Stimulated activated CD4-positive, alpha-beta T cell treated with anti-CD3 and anti-CD28 coated beads, TNF-alpha, amount 100 ng/mL, for 24 hours (primary cell): Measurements from ENCODE around the gene DPP7.
"Not testable (repeated sequence)": the region's sequence is repeated elsewhere in the genome, so short reads cannot be mapped to it uniquely, and the experiment has no call there.

ENCODE experiments used
- DNase-seq, 3 experiments: peaks; one replicate each; pipeline ENCODE4 v3.0.0-alpha.2; 2020; ENCODE audit warnings: low read depth in 3 of 3

The DPP7 gene

GRCh38 chr9:137129456-137130175, 15.1 kb upstream of the DPP7 start:
- DNase-seq = peak; percentile 78 to 90 (median 84)

GRCh38 chr9:137128862-137129455, 14.4 kb upstream of the DPP7 start:
- no peak for DNase-seq

- peak in 1 of 3 experiments; percentile 45 for DNase-seq
Measured at GRCh38 chr9:137128158-137128861, 13.8 kb upstream of the DPP7 start.

GRCh38 chr9:137127301-137128157, 13.0 kb upstream of the DPP7 start:
- no peak for DNase-seq

GRCh38 chr9:137126786-137127185, 12.3 kb upstream of the DPP7 start:
- no peak for DNase-seq

GRCh38 chr9:137123952-137124462, 9.5 kb upstream of the DPP7 start:
- DNase-seq = not testable (repeated sequence)

- no peak for DNase-seq
Measured at GRCh38 chr9:137123468-137123837, 8.9 kb upstream of the DPP7 start.

- DNase-seq = not testable (repeated sequence)
Measured at GRCh38 chr9:137122796-137123467, 8.4 kb upstream of the DPP7 start.

GRCh38 chr9:137121927-137122795, 7.6 kb upstream of the DPP7 start:
- not testable (repeated sequence) for DNase-seq

- DNase-seq = not testable (repeated sequence)
Measured at GRCh38 chr9:137118092-137118603, 3.6 kb upstream of the DPP7 start.

GRCh38 chr9:137117269-137117731, 2.8 kb upstream of the DPP7 start:
- DNase-seq = no peak

GRCh38 chr9:137116728-137117127, 2.2 kb upstream of the DPP7 start:
- DNase-seq = no peak

GRCh38 chr9:137116027-137116507, 1.5 kb upstream of the DPP7 start:
- DNase-seq = no peak

- no peak for DNase-seq
Measured at GRCh38 chr9:137115394-137116026, 977 bp upstream of the DPP7 start.

- DNase-seq = no peak
Measured at GRCh38 chr9:137114220-137114612, 317 bp downstream of the DPP7 start.

GRCh38 chr9:137113385-137114159, 961 bp downstream of the DPP7 start:
- no peak for DNase-seq

- DNase-seq = no peak
Measured at GRCh38 chr9:137112564-137113384, 1.8 kb downstream of the DPP7 start.
